Uterus (tissue), 2 donors: ENCODE results near the gene LUC7L2.

Source experiments
- POLR2A ChIP-seq, 2 donors: fragments of 450-650 bp; IDR thresholded peaks; one replicate each; pipeline ENCODE4 v1.6.1; 2016; ENCODE audit warnings: antibody characterized with exemption in 2 of 2, mild to moderate bottlenecking in 1 of 2, moderate library complexity in 1 of 2
- TF ChIP-seq, protein P1 (sequence below), 4 experiments: fragments of 200-600 bp in 2 of 4; fragments of 450-650 bp in 2 of 4; sonication (generic) in 2 of 4; IDR thresholded peaks; one replicate each; pipeline ENCODE4 v1.5.1; 2016 to 2019; ENCODE audit warnings: antibody characterized with exemption in 4 of 4, mild to moderate bottlenecking in 2 of 4, moderate library complexity in 1 of 4

DNA sequence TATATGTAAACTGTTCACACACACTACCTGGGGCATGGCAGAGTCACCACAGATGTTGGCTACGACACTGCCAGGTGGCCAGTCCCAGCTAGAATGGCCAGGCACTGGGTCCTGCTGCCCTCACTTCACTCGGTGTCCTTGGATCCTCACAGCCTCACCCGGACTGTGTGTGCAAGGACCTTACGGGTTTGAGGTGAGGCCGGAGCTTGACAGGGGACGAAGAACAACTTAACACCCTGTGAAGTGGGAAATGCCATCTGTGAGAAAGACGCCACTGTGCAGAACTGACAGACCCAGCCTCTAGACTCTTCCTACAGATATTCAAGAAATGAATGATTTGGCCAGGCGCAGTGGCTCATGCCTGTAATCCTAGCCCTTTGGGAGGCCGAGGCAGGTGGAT lies 77.1 kb downstream of the LUC7L2 start:
- TF ChIP-seq, protein P1, sequence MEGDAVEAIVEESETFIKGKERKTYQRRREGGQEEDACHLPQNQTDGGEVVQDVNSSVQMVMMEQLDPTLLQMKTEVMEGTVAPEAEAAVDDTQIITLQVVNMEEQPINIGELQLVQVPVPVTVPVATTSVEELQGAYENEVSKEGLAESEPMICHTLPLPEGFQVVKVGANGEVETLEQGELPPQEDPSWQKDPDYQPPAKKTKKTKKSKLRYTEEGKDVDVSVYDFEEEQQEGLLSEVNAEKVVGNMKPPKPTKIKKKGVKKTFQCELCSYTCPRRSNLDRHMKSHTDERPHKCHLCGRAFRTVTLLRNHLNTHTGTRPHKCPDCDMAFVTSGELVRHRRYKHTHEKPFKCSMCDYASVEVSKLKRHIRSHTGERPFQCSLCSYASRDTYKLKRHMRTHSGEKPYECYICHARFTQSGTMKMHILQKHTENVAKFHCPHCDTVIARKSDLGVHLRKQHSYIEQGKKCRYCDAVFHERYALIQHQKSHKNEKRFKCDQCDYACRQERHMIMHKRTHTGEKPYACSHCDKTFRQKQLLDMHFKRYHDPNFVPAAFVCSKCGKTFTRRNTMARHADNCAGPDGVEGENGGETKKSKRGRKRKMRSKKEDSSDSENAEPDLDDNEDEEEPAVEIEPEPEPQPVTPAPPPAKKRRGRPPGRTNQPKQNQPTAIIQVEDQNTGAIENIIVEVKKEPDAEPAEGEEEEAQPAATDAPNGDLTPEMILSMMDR (IDR thresholded peaks at IDR 0.05), result no peak
- TF ChIP-seq POLR2A (IDR thresholded peaks at IDR 0.05), result no peak
